ENCODE results near the gene MBTPS1. TPM values are rescaled to one million over a fixed set of nuclear protein-coding genes. Genes with fewer than 3 reads are reported as not detected.

MBTPS1 gene
- total RNA-seq, 1 donor from 2014 or later: 70.9 TPM

DNA sequence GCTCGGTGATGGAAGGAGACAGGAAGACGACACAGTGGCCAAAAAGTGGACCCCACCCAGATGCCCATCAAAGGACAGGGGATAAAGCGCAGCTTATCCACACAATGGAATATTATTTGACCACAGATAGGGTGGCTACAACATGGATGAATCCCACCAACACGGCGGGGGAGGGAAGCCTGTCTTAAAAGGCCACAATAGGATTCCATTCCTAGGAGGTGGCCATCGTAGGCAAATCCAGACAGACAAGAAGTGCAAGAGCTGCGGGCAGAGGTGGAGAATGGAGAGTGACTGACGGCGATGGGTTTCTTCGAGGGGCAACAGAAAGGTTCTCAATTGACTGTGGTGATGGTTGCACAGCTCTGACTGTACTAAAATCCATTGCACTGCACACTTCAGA is 90.1 kb downstream of the MBTPS1 start:
- no peak for TF ChIP-seq CTCF (IDR thresholded peaks at IDR 0.05; ENCODE audit: insufficient read depth, low read length, poor library complexity, severe bottlenecking)
- Histone ChIP-seq H3K4me3 (ENCODE audit: low read depth, low read length) (no peak overlapping the region), H3K27me3 (ENCODE audit: control insufficient read depth, insufficient read depth, low read length) (peaks cover 14% of the 10 kb centered on the region), H3K36me3 (ENCODE audit: control insufficient read depth, insufficient read depth, low read length) (no peaks in the 10 kb centered on the region)
- no peak for DNase-seq (ENCODE audit: low read depth)

DNA sequence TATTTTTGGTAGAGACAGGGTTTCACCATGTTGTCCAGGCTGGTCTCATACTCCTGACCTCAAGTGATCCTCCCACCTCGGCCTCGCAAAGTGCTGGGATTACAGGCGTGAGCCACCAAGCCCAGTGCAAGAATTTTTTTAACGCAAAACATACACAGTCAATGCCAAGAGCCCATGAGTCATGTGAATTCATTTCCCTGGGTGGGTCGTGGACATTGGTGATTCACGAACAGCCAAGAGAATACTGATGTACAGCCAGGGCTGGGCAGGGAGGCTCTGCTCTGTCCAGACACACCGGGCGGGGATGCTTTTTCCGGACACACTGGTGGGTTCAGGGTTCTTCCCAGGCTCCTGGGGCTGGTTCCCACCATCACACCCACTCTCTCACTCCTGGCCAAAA is 91.9 kb downstream of the MBTPS1 start:
- H3K4me3 ChIP-seq (ENCODE audit: low read depth, low read length): no peak overlapping the region
- DNase-seq (ENCODE audit: low read depth): no peak
- peaks cover 5% of the 10 kb centered on the region for H3K27me3 ChIP-seq (ENCODE audit: control insufficient read depth, insufficient read depth, low read length)
- no peak for TF ChIP-seq CTCF (IDR thresholded peaks at IDR 0.05; ENCODE audit: insufficient read depth, low read length, poor library complexity, severe bottlenecking)
- no peaks in the 10 kb centered on the region for H3K36me3 ChIP-seq (ENCODE audit: control insufficient read depth, insufficient read depth, low read length)

- no peak for DNase-seq (ENCODE audit: low read depth)
- TF ChIP-seq CTCF (IDR thresholded peaks at IDR 0.05; ENCODE audit: insufficient read depth, low read length, poor library complexity, severe bottlenecking): no peak
- Histone ChIP-seq H3K36me3 (ENCODE audit: control insufficient read depth, insufficient read depth, low read length) (no peaks in the 10 kb centered on the region), H3K4me3 (ENCODE audit: low read depth, low read length) (no peak overlapping the region), H3K27me3 (ENCODE audit: control insufficient read depth, insufficient read depth, low read length) (peaks cover 3% of the 10 kb centered on the region)
These were observed 94.1 kb downstream of the MBTPS1 start for GRCh38 chr16:84022644-84023043.

DNA sequence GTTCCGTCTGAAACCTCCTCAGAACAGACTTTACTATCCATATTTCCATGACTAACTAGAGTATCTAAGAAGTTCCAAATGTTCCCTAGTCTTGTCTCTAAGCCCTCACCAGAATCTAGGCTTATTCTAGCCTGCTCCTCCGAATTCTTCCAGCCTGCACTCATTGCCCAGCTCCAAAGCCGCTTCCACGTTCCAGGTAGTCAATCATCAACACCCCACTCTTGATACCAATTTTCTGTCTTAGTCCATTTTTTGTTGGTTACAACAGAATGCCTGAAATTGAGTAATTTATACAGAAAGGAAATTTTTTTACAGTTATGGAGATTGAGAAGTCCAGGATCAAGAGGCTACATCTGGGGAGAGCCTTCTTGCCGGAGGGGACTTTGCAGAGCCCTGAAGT is 95.3 kb downstream of the MBTPS1 start:
- no peak for TF ChIP-seq CTCF (IDR thresholded peaks at IDR 0.05; ENCODE audit: insufficient read depth, low read length, poor library complexity, severe bottlenecking)
- H3K36me3 ChIP-seq (ENCODE audit: control insufficient read depth, insufficient read depth, low read length): no peaks in the 10 kb centered on the region
- no peak for DNase-seq (ENCODE audit: low read depth)

DNA sequence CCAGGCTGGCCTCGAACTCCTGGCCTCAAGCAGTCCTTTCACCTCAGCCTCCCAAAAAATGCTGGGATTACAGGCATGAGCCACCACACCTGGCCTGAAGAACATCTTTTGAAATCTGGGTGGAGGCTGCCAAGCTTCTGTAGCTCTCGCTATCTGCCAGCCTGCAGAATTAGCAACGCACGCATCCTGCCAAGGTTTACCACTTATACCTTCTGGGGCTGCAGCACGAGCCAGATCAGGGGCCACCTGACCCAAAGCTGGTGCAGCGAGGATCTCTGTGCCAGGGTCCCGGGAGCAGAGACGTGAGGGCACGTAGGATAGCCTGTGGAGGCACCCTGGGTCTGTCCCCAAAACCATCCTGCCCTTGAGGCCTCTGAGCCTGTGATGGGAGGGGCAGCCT is 96.4 kb downstream of the MBTPS1 start:
- TF ChIP-seq CTCF (IDR thresholded peaks at IDR 0.05; ENCODE audit: insufficient read depth, low read length, poor library complexity, severe bottlenecking): no peak
- Histone ChIP-seq H3K36me3 (ENCODE audit: control insufficient read depth, insufficient read depth, low read length) (no peaks in the 10 kb centered on the region), H3K4me3 (ENCODE audit: low read depth, low read length) (no peak overlapping the region), H3K27me3 (ENCODE audit: control insufficient read depth, insufficient read depth, low read length) (no peaks in the 10 kb centered on the region)
- DNase-seq (ENCODE audit: low read depth): no peak

More for the DNA sequence above, 95.3 kb downstream of the MBTPS1 start:
- H3K4me3 ChIP-seq (ENCODE audit: low read depth, low read length): no peak overlapping the region
- H3K27me3 ChIP-seq (ENCODE audit: control insufficient read depth, insufficient read depth, low read length): no peaks in the 10 kb centered on the region

DNA sequence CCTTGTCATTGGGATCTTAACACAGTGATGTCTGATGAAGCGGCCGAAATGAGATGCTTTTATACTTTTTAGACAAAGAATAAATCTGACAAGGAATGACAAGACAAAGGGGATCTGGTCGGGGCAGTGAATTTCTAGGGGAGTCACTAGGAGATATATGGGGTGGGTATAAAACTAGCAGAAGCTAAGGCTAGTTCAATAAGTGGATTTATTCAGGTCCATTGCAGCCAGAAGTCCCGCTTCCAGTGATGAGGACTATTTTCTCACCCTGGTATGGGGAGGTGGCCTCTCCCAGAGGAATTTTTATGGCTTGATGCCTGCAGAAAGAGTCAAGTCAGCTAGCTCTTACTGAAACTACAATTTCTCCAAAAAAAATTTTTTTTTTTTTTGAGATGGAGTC is 98.0 kb downstream of the MBTPS1 start:
- Histone ChIP-seq H3K27me3 (ENCODE audit: control insufficient read depth, insufficient read depth, low read length) (no peaks in the 10 kb centered on the region), H3K36me3 (ENCODE audit: control insufficient read depth, insufficient read depth, low read length) (no peaks in the 10 kb centered on the region), H3K4me3 (ENCODE audit: low read depth, low read length) (no peak overlapping the region)
- no peak for DNase-seq (ENCODE audit: low read depth)
- TF ChIP-seq CTCF (IDR thresholded peaks at IDR 0.05; ENCODE audit: insufficient read depth, low read length, poor library complexity, severe bottlenecking): no peak

Measured in kidney epithelial cell (primary cell).